Measurements from ENCODE around the gene OGFOD3.

Gene OGFOD3

GRCh38 chr17:82403662-82404660, 14.4 kb downstream of the OGFOD3 start:
- DNase-seq = no peak

GRCh38 chr17:82402865-82403264, 15.5 kb downstream of the OGFOD3 start:
- no peak for DNase-seq

- DNase-seq = peak; percentile 52
These were observed 17.6 kb downstream of the OGFOD3 start for GRCh38 chr17:82400830-82401229.

DNA sequence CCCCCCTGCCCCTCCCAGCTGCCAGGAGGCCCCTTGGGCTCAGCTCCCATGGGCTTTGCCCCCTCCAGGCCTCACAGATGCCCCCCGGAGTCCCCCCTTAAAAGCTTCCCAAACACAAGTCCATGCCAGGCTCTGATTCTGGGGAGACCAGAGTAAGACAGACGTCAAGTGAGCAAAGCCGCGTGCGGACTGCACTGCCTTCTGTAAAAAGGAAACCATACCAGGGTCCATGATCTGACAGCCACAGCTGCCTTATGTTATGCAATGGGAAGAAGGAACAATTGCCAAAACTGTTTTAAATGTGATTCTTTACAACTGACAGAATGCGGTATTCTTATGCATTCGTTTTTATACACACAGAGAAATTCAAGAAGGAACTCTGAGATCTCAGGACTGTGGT, 18.2 kb downstream of the OGFOD3 start:
- no peak for DNase-seq

GRCh38 chr17:82399601-82400101, 18.7 kb downstream of the OGFOD3 start:
- DNase-seq = no peak

DNA sequence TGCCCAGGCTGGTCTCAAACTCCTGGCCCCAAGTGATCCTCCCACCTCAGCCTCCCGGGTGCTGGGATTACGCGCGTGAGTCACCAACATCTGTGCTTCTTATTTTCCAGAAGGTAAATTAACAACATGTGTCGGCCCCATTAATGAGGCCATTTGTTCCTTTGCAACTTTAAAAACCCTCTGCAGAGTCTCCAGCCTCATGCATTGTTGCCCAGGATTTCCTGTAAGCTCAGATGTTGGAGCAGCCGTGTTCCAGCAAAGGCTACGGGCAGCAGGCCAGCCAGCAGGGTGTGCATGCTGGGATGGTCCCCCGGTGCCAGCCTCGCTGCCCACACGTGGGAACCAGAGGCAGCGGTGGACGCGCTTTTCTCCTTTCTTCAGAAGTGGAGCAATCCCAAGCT, 19.3 kb downstream of the OGFOD3 start:
- DNase-seq = no peak

DNA sequence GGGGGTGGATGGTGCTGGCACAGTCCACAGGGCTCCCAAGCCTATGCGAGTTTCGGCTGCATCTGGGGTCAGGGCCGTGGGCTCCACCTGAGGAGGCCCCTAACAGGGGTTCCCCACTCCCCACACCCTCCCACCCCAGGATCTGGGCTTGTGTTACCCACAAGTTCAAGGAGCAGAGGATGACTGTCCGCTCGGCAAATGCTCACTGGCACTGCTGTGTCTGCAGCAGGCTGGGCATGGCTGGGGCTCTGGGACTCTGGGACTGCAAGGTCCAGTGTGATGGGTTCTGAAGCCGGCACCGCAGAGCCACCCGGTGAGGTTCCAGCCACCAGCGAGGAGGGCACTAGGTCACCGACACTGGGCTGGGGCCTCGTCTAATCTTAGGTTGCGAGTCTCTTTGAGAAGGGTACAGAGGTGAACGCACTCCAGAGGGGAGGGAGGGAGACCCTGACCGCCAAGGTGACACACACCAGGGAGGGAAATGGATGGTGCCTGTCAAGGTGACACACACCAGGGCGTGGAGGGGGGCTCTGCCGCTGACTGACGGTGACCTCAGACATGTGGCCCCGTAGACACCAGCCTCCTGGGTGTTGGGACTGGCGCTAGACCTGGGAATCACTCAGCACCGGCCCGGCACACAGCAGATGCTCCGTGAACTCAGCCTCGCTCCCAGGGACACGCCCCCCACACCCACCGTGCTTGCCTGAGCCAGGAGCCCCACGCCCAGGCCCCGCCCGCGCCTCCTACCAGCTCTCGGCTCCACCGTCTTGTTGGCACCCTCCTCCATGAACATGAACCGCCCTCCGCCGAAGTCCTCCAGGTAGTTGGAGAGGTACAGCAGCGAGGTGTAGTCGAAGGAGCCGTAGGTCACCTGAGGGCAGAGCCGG, 20.7 kb downstream of the OGFOD3 start:
- no peak for DNase-seq

DNA sequence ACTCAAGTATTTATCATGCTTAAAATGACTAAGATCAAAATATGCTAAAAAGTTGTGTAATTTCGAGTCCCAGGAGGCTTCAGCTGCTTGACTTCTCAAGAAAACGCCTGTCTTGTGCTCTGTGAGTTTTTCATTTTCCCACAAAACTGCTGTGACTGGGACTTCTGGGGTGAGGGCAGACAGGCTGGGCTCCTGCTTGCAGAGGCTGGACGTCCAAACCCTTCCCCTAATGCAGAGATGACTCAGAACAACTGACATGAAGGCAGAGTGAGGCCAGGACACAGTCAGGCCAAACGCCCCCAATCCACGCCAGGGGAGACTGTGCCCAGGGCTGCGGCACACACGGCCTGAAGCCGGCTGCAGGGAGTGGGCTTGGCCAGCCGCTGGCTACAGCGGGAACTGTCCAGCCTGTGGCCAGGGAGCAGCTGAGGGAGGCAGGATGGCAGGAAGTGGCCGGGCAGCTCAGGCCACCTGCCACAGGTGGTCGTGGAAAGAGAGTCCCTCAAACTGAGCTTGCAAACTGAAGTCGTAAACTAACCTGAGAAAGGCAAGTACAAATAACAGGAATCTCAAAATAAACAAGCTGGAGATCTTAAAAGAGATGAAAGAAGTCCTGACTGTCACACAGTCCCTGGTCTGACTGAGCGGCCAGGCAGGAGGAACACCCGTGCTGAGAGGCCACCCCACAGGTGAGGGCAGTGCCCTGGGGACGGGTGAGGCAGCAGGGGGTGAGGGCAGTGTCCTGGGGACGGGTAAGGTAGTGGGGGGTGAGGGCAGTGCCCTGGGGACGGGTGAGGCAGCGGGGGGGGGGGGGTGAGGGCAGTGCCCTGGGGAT, 21.6 kb downstream of the OGFOD3 start:
- DNase-seq = no peak

DNA sequence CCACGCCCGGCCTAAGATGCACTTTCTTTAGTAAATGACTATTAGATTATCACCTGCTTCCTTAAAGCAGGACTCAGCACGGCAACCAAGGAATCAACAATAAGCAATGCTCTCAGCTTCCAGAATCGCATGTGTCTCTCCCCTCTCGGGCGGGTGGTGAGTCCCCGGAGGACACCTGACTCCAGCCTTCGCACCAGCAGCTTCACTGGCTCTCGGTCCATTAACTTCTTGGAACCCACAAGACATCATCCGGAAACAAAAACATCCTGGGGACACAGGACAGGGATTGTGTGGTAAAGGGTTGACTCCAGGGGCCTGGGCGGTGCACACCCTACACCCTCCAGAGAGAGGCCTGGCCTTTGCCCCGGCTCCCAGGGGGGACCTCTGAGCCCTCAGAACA, 24.1 kb downstream of the OGFOD3 start:
- no peak for DNase-seq

DNA sequence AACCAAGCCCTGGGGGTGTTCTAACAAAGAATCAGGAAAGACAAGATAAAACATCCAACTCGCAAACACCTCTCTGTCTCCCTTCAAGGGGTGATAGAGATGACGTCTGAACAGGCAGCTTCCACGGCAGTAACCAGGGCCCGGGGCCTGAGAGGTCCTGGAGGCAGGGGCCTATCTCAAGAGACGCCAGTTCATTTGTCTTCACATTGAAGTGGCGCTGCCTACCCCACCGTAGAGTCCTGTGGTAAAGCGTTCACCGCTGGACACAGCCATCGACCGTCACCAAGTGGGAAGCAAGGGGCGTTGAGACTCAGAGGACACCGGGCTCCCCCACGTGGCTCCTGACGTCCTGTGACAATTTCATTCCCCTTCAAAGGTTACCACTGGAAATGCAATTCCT, 25.4 kb downstream of the OGFOD3 start:
- DNase-seq = no peak

- no peak for DNase-seq
These were observed 26.0 kb downstream of the OGFOD3 start for GRCh38 chr17:82392209-82392920.

- DNase-seq = no peak
These were observed 26.8 kb downstream of the OGFOD3 start for GRCh38 chr17:82391496-82392066.

DNA sequence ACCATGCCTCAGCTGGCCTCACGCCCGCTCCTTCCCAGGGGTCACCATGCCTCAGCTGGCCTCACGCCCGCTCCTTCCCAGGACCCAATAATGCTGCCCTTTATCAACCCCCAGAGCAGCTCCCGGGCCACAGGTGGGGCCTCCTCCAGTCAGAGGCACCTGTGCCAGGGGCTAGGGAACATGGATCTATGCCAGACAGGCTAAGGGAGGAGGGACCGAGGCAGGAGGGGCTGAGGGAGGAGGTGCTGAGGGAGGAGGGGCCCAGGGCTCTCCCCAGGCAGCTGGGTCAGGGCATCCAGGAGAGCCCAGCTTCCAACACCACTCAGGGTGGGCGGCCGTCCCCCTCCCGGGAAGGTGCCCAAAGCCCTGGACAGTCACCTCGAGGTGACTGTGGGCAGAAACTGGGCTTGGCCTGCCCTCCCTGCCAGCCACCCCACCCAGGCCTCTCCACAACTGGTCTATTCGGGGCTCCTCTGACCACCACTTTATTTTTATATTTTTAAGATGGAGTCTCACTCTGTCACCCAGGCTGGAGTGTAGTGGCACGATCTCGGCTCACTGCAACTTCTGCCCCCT, 27.4 kb downstream of the OGFOD3 start:
- no peak for DNase-seq

DNA sequence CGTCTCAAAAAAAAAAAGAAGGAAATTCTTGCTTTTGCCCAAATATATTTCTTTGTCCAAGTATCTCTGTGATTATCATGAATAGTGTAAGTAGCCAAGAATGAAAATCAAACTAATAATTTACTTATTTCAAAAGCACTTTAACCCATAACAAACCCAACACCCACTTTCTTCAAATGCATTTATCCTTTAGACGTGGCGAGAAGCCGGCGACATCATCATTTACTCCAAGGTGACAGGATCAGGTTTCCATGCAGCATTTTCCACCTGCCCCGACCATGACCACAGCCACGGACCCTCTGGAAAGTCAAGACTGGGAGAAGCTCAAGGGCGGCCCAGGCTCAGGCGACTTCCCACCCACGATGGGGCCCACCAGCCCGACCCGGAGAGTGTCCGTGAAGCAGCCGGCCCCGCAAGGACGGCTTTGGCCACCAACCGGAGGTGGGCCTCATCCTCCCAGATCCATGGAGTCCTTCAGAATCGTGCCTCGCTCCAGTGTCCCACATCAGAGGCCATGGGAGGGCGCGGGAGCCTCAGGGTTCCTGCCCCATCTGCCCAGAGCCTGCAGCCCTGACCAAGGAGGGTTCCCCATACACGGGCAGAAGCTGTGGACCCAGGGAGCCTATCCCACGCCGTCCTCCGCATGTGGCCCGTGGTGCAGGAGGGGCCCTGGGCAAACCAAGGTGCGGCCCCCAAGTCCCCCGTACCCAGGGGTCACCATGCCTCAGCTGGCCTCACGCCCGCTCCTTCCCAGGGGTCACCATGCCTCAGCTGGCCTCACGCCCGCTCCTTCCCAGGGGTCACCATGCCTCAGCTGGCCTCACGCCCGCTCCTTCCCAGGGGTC, 28.1 kb downstream of the OGFOD3 start:
- no peak for DNase-seq

DNA sequence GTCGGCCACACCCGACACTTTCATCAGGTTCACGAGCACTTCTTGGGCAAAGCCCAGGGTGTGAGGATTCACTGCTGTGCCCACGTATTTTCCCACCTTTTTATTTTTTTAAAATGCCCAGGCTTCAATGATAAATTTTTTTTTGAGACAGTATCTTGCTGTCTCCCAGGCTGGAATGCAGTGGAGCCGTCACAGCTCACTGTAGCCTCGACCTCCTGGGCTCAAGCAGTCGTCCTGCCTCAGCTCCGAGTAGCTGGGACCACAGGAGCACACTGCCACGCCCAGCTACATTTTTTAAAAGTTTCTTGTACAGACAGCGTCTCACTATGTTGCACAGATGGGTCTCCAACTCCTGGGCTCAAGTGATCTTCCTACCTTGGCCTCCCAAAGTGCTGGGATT, 29.0 kb downstream of the OGFOD3 start:
- DNase-seq = no peak

DNA sequence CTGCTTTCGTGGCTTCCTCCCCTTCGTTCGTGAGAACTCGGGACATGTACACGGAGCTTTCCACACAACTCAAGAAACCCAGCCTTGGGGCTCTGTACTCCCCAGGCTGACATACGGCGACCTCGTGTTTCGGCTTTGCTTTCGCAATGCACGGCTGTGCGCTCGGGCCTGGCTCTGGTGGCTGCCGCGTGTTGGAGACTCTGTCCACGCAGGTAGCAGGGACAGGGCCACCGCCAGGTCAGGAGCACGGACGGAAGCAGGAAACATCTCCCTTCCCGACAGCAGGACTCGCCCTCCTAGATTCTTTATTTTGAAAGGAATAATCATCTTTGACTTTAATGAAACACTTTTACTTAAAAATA, 29.5 kb downstream of the OGFOD3 start:
- no peak for DNase-seq

GRCh38 chr17:82388223-82388921, 30.0 kb downstream of the OGFOD3 start:
- no peak for DNase-seq

DNA sequence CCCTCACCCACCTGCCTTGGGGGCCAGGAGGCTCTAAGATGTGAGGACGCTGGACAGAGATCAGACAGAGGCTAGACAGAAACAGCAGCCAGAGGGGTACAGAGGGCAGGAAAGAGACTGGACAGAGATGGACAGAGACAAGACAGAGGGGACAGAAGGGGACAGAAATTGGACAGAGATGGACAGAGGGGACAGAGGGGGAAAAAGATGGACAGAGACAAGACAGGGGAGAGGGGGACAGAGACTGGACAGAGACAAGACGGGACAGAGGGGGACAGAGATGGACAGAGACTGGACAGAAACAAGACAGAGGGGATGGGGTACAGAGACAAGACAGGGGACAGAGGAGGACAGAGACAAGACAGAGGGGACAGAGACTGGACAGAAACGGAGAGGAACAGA, 30.7 kb downstream of the OGFOD3 start:
- DNase-seq = no peak

DNA sequence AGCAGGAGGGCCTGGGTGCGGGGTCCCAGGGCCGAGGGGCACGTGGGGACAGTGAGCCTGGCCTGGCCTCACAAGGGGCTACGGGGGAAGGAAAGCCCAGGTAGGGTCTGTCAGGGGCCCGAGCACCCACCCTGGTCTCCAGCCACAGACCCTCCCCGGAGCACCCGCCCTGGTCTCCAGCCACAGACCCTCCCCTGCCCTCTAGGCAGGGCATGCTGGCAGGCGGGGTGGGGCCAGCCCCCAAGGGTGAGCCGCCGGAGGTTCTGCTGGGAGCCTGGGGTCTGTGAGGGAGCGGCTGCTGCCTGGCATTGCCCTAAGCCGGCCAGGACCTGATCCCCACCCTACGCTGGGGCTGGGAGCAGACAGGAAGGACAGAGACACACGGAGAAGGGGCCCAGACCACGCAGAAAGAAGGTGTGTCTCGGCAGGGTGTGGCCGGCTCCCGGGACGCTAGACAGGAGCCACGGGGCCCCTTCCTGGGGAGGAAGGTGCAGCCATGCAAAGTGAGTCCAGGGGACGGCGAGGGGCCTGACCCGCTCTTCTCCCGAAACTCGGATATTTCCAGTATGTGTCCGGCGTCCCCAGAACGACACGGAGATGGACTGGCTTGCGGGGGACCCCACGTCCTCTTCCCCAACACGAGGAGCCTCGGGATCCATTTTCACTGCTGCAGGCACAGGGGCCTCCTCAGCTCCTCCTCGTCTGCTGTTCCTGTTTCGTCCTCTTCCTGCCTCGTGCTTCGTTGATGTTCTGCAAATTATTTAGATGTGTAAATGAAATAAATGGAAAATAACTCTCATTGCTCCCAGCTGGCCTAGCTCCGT, 31.3 kb downstream of the OGFOD3 start:
- DNase-seq = no peak

Measured in activated naive CD4-positive, alpha-beta T cell treated with Interleukin-2 at 50 U/mL for 16 hours (primary cell).